Measurements from ENCODE around the gene P3R3URF.
A peak's percentile ranks its signal among the peaks of the same experiment; 100 is the strongest.
"Not testable (repeated sequence)": the region's sequence is repeated elsewhere in the genome, so short reads cannot be mapped to it uniquely, and the experiment has no call there.

The P3R3URF gene

GRCh38 chr1:46176211-46176865, at the start of gene P3R3URF:
TSS of gene P3R3URF (minus strand) at chr1:46176488. CDS start at chr1:46176471, 17 bp downstream.
- no peak for DNase-seq

- DNase-seq = no peak
These were observed 48.7 kb upstream of the P3R3URF start for GRCh38 chr1:46224966-46225365.

GRCh38 chr1:46223472-46223943, 47.2 kb upstream of the P3R3URF start:
- peak; percentile 58 for DNase-seq

- not testable (repeated sequence) for DNase-seq
These were observed 46.8 kb upstream of the P3R3URF start for GRCh38 chr1:46223055-46223454.

GRCh38 chr1:46221749-46222148, 45.5 kb upstream of the P3R3URF start:
- no peak for DNase-seq

GRCh38 chr1:46220808-46221207, 44.5 kb upstream of the P3R3URF start:
- no peak for DNase-seq

GRCh38 chr1:46219551-46220520, 43.5 kb upstream of the P3R3URF start:
- peak; percentile 11 for DNase-seq

GRCh38 chr1:46218443-46218842, 42.2 kb upstream of the P3R3URF start:
- peak; percentile 91 for DNase-seq

- no peak for DNase-seq
These were observed 39.2 kb upstream of the P3R3URF start for GRCh38 chr1:46215504-46215903.

- DNase-seq = no peak
These were observed 34.8 kb upstream of the P3R3URF start for GRCh38 chr1:46211051-46211450.

- no peak for DNase-seq
These were observed 34.3 kb upstream of the P3R3URF start for GRCh38 chr1:46210561-46210960.

- no peak for DNase-seq
These were observed 30.1 kb upstream of the P3R3URF start for GRCh38 chr1:46206399-46206798.

- no peak for DNase-seq
These were observed 29.5 kb upstream of the P3R3URF start for GRCh38 chr1:46205791-46206190.

GRCh38 chr1:46205141-46205540, 28.9 kb upstream of the P3R3URF start:
- no peak for DNase-seq

GRCh38 chr1:46204406-46204742, 28.1 kb upstream of the P3R3URF start:
- peak; percentile 22 for DNase-seq

- DNase-seq = no peak
These were observed 27.6 kb upstream of the P3R3URF start for GRCh38 chr1:46203738-46204405.

- no peak for DNase-seq
These were observed 23.0 kb upstream of the P3R3URF start for GRCh38 chr1:46199233-46199749.

GRCh38 chr1:46197964-46198811, 21.9 kb upstream of the P3R3URF start, which contains the start of gene POMGNT1:
TSS of gene POMGNT1 (minus strand) at chr1:46198434. CDS start at chr1:46197821, 613 bp downstream.
- peak; percentile 53 for DNase-seq

- no peak for DNase-seq
These were observed 21.3 kb upstream of the P3R3URF start for GRCh38 chr1:46197560-46197963.

GRCh38 chr1:46196609-46197008, 20.3 kb upstream of the P3R3URF start:
- DNase-seq = no peak

- no peak for DNase-seq
These were observed 18.4 kb upstream of the P3R3URF start for GRCh38 chr1:46194641-46195193.
